Stimulated activated CD8-positive, alpha-beta memory T cell treated with anti-CD3 and anti-CD28 coated beads, Interleukin-7, amount 100 ng/mL, for 48 hours (primary cell): ENCODE data around the gene TCF3.
"Not testable (repeated sequence)": the region's sequence is repeated elsewhere in the genome, so short reads cannot be mapped to it uniquely, and the experiment has no call there.

ENCODE experiments used
- DNase-seq, 2 donors: peaks; one replicate each; pipeline ENCODE4 v3.0.0-alpha.2; 2020; ENCODE audit warnings: low read depth in 1 of 2; ENCODE audit errors: extremely low read depth in 1 of 2

The TCF3 gene

GRCh38 chr19:1652471-1653299, at the start of gene TCF3:
Gene TCF3, minus strand, starts transcription at chr19:1652615. Its CDS starts 2,367 bp downstream, at chr19:1650248.
- DNase-seq: peak; percentile 94 to 98

GRCh38 chr19:1700733-1701663, 48.6 kb upstream of the TCF3 start:
- no peak for DNase-seq

GRCh38 chr19:1699998-1700732, 47.8 kb upstream of the TCF3 start:
- no peak for DNase-seq

- no peak for DNase-seq
Measured at GRCh38 chr19:1699386-1699785, 47.0 kb upstream of the TCF3 start.

- no peak for DNase-seq
Measured at GRCh38 chr19:1698636-1699035, 46.2 kb upstream of the TCF3 start.

GRCh38 chr19:1695481-1695880, 43.1 kb upstream of the TCF3 start:
- DNase-seq: not testable (repeated sequence)

GRCh38 chr19:1691589-1692290, 39.3 kb upstream of the TCF3 start:
- DNase-seq: no peak

GRCh38 chr19:1690699-1691307, 38.4 kb upstream of the TCF3 start:
- DNase-seq: peak; percentile 31 to 43

GRCh38 chr19:1685785-1686184, 33.4 kb upstream of the TCF3 start:
- not testable (repeated sequence) for DNase-seq

- DNase-seq: no peak
Measured at GRCh38 chr19:1685046-1685445, 32.6 kb upstream of the TCF3 start.

- no peak for DNase-seq
Measured at GRCh38 chr19:1684573-1684912, 32.1 kb upstream of the TCF3 start.

GRCh38 chr19:1683869-1684572, 31.6 kb upstream of the TCF3 start:
- DNase-seq: no peak

- DNase-seq: no peak
Measured at GRCh38 chr19:1680976-1681375, 28.6 kb upstream of the TCF3 start.

- DNase-seq: no peak
Measured at GRCh38 chr19:1678073-1678472, 25.7 kb upstream of the TCF3 start.

GRCh38 chr19:1676351-1677266, 24.2 kb upstream of the TCF3 start:
- DNase-seq: no peak

GRCh38 chr19:1675633-1676350, 23.4 kb upstream of the TCF3 start:
- no peak for DNase-seq

GRCh38 chr19:1674293-1674679, 21.9 kb upstream of the TCF3 start:
- no peak for DNase-seq
